HG02938 (cell line): ENCODE results near the gene ST3GAL6.

Experiments
- ATAC-seq: cut with Tn5 transposase; IDR thresholded peaks from one replicate; pipeline ENCODE4 v1.9.1; 2021; ENCODE audit warnings: mild to moderate bottlenecking, moderate library complexity; ENCODE audit not compliant: unreplicated experiment

ST3GAL6 gene

DNA sequence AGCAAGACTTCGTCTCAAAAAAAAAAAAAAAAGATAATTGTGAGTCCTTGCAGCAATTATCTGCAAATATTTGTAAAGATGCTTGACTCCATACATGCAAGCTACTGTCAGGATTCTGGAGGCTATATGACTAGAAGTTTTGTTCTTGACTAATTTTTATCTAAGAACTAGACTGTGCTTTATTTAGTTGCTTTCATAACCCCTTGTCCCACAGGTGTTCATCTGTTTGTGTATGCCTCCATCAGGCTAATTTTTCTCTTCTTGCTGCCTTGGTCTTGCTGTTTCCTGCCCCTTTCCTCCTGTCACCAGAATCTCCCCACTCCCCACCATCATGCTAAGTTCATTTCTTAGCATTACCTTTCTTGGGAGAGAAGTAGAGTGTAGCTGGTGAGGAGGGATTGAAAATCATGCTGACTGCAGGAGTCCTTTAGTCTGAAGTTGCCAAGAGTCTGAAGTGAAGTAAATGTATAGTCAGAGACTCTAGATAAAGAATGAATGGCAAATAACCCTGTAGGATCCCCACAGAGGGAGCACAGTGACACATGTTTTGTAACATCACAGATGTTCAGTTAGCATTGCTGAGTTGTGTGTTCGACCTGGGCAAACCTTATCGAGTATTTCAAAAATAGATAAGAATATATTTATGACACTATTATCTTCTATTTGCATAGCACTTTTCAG is 12.5 kb downstream of the ST3GAL6 start:
- no peak for ATAC-seq

- no peak for ATAC-seq
Observed at GRCh38 chr3:98776140-98776493, 13.0 kb downstream of the ST3GAL6 start.

- no peak for ATAC-seq
Observed at GRCh38 chr3:98777286-98777685, 14.1 kb downstream of the ST3GAL6 start.

DNA sequence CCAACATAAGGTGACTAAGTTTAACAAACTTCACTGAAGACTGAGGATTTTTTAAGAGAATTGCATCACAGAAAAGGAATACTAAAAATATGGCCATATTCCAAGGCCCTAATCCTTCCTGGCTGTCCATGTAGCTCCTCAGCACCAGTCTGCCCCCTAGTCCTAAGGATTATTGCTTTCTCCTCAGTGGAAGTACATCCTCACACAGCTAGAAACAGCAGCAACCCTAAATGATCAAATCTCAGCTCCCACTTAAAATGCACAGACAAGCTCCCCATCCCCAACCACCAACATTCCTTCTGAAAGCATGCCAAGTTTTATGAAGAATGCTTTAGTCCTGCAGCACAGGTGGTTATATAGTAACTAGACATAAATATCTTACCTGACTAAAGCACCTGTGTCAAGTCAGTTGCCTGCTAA is 14.7 kb downstream of the ST3GAL6 start:
- ATAC-seq, result no peak

DNA sequence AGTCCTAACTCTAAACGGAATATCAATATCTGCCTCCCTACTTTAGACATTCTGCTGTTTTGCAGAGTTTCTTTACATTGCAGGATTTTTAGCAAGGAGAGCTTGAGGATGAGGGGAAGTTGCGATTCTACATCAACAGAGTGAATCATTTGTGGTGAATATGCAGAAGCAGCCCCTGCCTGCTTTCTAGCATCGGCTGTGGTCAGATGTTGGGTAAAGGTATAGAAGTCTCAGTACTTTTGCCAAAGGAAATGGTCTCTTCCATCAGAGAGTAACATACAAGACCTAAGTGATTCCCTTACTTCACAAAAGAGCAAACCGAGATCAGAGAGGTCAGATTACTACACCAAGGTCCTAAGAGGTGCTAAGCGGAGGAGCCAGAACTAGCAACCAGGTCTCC is 15.2 kb downstream of the ST3GAL6 start:
- ATAC-seq, result no peak

- no peak for ATAC-seq
Observed at GRCh38 chr3:98778852-98779413, 15.8 kb downstream of the ST3GAL6 start.

GRCh38 chr3:98779541-98780335 is 16.6 kb downstream of the ST3GAL6 start:
- no peak for ATAC-seq

DNA sequence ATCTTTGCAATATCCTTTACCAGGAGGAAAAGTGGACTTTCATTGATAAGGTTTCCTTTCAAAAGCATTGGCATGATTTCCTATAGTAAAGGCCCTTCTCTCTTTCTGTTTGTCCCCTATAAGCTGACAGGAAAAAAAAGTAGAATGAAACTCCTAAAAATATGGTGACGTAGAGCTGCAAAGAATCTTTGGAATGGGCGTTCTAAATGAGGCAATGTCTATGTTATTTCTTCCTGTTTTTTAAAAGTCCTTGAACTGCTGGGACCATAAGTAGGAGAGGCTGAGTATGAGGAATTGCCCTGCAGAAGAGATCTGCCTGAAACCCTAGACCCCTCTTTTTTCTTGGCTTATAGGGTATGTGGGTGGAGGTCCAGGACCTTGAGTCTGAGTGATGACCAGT is 17.2 kb downstream of the ST3GAL6 start:
- ATAC-seq, result no peak

DNA sequence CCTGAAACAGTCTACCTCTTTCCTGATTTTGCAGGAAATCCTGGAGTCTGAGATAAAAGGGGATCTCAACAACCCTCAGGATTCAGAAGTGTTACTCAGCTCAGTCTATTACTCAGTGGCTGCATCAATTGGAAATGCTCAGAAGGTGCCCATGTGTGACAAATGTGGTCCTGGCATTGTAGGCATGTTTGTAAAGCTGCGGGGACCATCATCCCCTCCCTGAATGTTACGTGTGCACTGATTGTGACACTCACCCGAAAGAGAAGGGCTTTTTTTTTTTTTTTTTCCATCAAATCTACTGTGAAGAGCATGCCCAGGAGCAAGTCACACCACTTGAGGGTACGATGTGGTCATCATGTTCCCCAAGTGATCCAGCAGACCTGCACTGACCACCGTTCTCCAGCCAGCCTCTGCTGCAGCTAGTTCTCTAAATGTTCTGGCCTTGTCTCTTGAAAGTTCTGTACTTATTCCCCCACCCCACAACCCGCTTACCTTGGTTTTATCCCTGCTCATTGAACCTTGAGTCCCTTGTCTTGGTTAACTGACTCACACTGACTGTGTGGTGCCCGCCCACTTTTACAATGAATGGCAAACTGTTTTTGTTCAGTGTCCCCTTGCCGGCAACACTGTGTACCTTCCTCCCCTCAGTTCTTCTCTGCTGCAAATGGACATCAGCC is 19.8 kb downstream of the ST3GAL6 start:
- no peak for ATAC-seq

DNA sequence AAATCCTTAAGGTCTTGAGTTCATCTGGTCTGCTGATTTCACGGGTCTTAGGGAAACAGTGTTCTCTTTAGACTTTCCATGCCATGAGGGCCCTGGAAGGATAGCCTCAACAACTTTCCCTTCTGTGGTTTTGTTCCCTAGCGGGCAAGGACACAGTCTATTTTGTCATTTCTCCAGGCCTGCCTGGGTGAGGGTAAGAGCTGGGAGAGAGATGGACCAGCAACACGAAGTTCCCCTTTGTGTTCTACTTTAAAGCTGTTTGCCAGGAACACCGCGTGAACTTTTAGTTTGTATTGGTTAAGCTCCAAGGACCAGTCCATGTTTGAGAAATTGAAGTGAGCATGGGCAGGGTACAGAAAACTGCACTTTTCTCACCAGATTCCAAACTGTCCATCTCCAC is 20.9 kb downstream of the ST3GAL6 start:
- ATAC-seq, result no peak

DNA sequence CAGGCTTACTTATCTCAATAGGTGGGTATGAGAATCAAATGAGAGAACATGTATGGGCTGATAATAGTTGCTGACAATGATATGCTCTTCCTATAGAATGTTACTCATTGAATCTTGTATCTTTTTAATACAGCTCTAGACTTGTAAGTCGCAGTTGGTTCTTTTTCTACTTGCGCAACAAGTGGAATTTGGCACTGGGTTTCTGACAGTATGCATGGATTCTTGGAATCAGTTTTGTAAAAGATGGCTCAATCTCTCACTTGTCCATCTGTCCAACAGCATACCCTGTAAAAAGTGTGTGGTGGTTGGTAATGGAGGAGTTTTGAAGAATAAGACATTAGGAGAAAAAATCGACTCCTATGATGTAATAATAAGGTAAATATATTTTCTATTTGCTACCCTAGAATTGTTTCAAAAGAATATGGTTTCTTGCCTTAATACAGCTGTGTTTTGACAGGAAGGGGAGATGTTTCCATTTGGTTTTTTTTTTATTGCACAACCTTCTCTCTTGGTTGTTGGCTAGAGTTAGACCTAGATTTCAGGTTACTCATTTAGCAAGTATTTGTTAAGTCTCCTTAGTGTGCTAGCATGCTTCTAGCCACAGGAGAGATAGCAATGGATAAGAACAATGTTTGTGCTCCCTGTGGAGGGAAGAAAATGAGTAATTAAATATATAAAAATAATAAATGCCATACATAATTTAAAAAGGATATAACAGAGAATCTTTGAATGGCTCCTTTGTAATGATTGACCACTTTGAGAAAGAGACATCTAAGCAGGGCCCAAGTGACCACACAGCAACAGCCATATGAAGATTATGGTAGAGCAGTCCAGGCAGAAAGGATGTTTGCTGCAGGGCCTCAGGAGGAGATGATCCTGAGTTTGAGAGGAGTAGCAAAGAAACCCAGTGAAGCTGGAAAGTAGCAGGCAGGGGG is 21.8 kb downstream of the ST3GAL6 start:
- no peak for ATAC-seq

GRCh38 chr3:98786364-98787006 is 23.3 kb downstream of the ST3GAL6 start:
- no peak for ATAC-seq

- ATAC-seq, result no peak
Observed at GRCh38 chr3:98787181-98787580, 24.0 kb downstream of the ST3GAL6 start.

DNA sequence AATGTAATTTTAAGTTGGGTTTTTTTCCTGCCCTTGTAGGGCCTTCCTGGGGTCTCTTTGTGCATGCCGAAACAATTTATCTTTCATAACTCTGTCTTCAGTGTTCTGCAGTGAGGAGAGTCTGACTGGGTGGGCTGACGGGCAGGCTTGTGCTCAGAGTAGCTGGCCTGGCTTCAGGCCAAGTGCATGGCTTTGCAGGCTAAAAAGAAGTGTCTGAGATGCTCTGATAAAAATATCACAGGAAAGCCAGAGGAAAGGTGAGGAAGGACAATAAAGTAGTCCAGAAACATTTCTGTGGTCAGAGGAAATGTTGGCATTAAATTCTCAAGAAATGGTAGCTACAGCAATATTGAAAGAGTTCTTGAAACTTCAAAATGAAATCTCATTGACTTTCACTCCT is 25.5 kb downstream of the ST3GAL6 start:
- ATAC-seq, result no peak

GRCh38 chr3:98791341-98792325 is 28.5 kb downstream of the ST3GAL6 start:
- no peak for ATAC-seq

- ATAC-seq, result no peak
Observed at GRCh38 chr3:98793971-98794370, 30.8 kb downstream of the ST3GAL6 start.

DNA sequence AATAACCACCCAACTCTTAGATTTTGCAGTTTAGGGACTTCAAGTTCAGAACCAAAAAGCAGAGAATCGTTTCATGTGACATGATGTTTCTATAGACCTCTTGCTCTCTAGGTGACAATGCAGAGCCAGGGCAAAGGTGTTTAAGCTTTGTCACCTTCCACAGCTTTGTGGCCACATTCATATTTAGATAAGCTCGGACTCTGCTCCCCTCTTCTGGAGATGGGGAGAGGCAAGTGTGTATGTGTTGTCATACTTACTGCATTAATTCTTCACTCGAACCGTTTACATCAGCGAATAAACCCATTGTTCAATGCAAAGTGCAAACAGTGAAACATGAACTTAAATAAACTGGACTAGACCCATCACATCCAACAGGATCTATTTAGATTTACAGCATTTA is 33.2 kb downstream of the ST3GAL6 start:
- no peak for ATAC-seq

DNA sequence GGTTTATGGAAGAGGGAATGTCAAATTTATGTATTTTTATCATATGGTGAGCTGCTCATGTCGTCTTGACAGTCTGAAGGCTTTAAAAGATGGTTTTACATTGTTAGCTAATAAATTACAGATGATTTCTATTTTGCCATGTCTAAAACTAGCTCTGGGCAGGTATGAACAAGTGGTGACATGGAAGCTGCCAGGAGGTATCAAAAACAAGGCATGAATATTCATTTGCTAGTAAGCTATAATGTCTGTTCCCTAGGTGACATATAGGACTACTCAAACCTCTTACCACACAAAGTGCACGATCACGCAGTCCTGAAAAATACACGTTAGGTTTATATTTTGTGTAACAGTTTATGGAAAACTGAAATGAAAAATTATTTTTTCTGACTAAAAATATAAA is 34.8 kb downstream of the ST3GAL6 start:
- ATAC-seq, result no peak

- no peak for ATAC-seq
Observed at GRCh38 chr3:98798820-98799219, 35.7 kb downstream of the ST3GAL6 start.
